HG03354 (cell line): Measurements from ENCODE around the gene SPTSSA.

Source experiments
- ATAC-seq: cut with Tn5 transposase; IDR thresholded peaks from one replicate; pipeline ENCODE4 v1.9.1; 2021; ENCODE audit warnings: mild to moderate bottlenecking; ENCODE audit not compliant: unreplicated experiment, poor library complexity, severe bottlenecking

Gene SPTSSA

DNA sequence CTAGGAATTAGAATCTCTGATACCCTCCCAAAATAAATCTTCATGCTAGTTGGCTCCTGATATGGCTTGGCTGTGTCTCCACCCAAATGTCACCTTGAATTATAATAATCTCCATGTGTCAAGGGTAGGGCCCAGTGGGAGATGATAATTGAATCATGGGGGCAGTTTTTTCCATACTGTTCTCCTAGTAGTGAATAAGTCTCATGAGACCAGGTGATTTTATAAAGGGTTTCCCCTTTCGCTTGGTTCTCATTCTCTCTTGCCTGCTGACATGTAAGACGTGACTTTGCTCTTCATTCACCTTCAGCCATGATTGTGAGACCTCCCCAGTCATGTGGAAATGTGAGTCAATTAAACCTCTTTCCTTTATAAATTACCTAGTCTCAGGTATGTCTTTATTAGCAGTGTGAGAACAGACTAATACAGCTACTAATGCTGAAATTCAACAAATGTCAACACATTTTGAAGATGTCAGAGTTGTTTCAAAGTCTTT lies 12.2 kb upstream of the SPTSSA start:
- no peak for ATAC-seq

DNA sequence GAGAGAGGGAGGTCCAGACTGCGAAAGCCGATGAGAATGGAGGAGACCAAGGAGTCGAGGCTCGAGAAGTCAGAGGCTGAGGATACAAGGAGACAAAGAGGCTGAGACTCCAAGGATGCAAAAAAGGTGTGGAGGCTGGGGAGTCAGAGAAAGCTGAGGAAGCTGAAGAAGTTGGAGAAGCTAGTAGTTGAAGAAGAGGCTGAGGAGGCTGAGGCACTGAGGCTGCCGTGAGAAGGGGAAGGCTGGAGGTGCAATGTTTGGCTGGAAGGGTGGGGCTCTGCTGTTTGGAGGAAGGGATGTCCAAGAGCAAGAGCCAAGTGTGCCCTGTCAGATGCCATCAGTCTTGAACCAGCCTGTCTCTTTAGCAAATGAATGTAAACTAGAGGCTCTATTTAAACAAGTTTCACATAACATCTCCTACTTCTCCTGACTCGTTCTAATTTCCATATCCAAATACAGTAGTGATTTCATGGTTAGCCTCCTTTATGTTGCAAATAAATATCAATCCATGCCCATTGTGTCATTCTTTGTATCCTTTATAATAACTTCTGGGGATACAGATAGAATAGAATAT lies 10.8 kb upstream of the SPTSSA start:
- ATAC-seq = no peak

DNA sequence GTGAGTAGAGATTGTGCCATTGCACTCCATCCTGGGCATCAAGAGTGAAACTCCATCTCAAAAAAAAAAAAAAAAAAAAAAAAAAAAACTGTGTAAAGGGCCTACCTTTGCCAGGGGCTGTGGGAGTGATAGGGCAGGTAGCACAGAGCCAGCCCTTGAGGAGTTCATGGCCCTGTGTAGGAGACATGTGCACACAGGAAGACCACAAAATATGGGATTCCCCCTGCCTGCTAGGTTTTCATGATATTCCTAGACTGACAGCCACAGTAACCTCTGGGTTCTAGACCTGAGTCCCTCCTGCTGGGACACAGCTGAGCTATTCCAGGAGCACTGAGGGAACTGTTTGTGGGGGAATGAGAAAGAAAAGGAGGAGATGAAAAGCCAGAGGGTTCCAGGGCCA lies 8.3 kb upstream of the SPTSSA start:
- no peak for ATAC-seq

DNA sequence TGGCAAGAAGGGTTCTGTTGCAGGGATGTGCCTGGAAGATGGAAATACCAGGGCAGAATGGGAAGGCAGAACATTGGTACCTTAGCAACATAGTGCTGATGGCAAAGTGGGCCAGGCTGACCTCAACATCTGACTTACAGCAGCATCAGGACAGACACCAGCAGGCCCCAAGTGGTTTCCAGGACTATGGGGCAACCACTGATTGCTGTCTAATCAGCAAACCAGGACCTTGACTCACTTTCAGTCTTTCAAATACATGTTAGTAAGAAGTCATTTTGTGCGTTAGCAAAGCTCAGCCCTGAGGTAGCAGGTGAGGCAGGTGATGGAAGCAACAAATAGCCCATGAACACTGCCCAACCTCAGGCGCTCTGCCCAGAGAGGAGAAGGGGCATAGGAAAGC lies 4.7 kb upstream of the SPTSSA start:
- no peak for ATAC-seq

DNA sequence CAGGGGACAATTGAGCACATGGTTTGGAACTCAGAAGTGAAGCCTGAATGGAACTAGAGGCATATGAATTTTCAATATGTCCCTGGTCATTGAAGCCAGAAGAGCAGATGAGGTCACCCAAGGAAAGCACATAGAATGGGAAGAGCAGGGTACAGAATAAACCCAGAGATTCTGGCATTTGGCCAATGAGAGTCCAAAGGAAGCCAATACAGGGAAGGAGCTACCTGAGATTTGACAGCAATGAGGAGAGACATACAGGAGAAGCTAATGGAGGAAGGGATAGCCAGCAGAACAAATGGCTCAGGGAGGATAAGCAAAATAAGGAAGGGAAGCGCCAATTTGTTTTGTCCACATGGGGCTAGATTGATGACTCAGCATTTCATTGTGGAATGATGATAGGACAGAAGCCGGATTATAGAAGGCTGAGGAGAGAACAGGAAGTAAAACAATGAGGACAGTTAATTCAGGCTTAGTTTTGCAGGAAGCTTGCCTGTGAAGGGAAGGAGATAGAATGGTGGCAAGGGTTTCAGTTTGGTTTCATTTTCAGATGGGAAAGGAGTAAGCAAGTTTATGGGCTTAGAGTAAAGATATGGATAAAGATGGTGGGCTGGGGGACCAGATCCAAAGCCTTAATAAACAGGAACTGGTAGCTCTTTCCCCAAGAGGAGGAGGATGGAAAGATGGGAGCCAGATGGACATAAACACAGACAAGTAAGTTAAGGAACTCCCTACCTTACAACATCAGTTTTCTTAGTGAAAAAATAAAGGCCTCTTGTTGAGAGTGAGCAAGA lies 3.2 kb upstream of the SPTSSA start:
- no peak for ATAC-seq

DNA sequence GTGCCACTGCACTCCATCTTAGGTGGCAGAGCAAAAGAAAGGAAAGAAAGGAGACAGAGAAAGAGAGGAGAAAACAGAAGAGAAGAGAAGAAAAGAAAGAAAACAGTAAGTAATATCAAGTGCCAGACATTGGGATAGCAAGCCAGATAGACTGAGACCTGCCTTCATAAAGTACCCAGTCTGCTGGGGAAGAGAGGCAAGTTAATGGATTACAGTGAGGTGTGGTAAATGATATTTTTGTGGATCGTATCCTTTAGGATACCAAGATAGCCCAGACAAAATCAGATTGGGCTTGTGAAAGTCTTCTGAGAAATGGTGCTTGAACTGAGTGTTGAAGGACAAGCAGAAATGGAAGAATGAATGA lies 1.5 kb upstream of the SPTSSA start:
- no peak for ATAC-seq

DNA sequence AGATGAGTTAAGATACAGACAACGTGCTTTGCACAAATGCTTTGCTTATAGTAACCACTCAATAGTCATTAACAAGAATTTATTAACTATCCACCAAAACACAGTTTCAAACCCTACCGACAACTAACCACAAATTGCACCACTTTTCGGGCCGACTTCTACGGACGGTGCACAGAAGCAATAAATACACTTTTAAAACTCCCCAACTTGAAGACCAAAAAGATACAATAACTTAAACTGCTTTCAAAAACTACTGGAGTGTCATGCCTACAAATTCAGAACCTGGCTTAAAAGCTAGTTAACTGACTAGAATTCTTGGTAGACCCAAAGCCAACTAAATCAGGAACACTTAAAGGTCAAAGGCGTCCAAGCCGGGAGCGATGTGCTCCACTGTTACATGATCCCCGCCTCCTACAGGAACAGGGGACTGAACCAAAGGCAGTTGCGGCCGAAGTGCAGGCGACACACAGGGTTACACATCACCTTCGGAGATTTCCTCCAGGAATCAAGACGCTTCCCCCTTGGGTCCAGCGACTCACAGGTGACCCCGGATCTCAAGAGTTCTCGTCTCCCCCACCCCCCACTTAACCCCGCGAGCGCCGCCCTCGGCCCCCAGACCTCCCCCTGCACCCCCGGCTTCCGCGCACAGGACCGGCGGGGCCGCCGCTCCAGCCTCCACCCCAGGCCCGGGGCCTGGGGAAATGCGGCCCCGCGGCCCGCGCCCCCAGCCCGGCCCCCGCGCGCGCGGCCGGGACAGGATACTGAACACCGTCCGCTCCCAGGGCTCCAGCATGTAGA lies 507 bp downstream of the SPTSSA start:
- ATAC-seq = peak; percentile 47

DNA sequence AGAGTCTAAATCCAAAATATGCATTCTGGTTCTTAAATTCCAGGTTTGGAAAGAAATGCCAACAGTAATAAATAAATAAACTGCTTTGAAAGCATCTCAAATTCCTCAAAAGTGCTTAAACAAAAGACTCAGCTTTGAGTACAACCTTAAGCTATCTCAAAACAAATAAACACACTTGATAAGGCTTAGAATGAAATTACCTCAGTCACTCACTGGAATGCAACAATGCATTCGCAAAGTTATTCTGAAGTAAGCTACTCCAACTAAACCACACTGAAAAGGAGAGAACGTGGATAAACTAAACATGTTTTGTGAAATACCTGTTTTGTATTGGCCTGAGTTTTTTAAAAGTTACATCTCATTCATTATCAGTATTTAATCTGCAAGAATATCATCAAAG lies 1.2 kb downstream of the SPTSSA start:
- ATAC-seq = no peak

DNA sequence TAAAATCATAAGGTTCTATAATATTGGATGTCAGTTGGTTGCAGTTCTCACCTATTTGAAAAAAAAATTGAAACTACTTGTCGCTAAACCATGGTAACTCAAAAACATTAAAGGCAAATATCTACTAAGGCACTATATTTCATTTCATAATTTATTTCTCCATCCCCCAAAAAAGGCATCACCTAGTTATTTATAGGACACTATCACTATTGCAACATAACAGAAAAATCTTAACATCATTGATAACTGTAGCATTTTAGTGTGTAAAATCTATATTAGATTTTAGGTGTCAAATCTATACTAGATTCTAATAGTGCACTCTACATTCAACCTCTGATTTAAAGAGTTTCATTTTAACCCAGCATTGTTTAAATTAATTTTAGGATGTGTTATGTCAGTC lies 1.7 kb downstream of the SPTSSA start:
- no peak for ATAC-seq

DNA sequence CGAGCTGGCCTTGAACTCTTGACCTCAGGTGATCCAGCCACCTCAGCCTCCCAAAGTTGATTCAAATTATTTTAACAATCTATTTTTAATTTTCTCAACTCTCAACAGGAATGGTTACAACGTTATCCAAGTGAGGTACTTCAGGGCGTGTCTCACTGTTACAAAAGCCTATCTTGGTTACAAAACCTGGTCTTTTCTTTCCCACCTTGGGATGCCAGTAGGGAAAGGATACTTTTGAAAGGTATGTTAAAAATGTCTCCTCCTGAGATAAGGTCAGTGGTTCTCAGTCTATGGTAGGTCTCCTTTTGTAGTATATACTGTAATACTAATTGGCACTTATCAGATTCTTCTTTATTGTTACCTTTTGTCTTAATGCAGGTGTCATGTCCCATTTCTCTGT lies 4.9 kb downstream of the SPTSSA start:
- no peak for ATAC-seq

DNA sequence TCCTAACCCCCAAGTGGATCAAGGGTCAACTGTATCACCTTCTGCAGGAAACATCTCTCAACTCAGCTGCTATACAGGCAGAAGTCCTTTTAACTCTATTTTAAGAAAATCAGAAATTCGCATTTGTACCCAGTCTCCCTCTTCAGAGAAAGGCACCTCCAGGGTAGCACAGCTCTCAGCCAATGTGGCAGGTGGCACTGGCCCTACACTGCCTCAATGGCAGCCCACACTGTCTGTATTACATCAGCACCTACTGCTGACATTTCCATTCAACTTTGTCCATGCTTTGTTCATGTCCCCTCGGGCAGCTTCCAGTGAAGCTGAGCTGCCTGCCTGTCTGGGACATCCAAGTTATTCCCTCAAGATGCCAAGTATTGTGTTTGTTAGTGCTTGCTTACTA lies 8.8 kb downstream of the SPTSSA start:
- no peak for ATAC-seq

DNA sequence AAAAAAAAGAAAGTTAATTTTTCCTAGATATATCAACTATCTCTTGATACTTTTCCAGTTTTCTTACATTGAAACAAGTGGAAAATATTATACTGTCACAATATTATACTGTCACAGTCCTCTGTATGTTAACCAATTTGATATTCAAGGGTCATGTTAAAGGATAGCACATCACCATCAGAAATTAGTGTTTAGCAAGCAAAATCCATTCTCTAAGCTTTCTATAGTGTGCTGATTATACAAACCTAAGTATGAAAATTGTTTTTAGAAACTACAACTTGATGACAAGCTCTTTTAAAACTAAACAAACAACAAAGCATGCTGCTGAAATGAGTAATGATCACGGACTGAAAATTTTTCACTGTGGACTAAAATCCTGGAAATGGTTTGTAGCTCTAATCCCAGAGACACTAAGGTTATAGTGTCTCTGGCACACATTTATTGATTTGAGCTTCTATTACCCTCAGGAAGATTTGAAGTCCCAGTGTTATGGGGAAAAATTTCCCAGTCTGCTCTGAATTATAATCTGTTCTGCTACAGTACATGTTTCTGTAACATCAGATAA lies 9.7 kb downstream of the SPTSSA start:
- ATAC-seq = no peak

DNA sequence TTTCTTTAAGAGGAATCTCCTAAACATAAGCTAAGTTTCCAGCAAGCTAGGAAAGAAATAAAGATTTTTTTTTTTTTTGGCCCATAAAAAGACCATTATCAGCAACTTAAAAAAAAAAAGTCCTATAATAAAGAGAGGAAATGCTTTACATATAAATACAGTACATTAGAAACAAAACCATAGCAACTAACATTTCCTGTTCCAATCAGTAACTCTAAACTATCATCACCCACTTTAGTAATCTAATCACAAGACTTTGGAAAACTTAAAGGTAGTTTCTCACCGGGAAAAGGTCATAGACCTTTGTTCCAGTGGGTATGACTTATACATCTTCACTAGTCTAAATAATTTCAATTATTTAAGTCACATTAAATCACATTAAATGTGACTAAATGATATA lies 11.1 kb downstream of the SPTSSA start:
- no peak for ATAC-seq

DNA sequence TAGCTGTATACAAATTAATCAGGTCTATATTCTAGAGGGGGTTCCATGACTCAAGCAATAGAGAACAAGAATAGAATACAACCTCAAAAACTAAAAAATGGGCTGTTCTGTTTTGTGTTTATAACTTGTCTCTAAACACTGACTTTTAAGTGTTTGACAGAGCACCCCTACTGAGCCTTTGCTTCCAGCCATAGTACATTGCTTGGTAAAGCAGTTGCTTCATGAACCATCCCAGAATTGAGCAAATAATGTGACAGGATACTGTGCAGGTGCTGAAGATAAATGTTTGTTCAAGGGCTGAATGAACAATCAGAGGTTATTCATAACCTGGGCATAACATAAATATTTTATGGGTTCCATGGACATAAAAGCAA lies 11.5 kb downstream of the SPTSSA start:
- no peak for ATAC-seq

DNA sequence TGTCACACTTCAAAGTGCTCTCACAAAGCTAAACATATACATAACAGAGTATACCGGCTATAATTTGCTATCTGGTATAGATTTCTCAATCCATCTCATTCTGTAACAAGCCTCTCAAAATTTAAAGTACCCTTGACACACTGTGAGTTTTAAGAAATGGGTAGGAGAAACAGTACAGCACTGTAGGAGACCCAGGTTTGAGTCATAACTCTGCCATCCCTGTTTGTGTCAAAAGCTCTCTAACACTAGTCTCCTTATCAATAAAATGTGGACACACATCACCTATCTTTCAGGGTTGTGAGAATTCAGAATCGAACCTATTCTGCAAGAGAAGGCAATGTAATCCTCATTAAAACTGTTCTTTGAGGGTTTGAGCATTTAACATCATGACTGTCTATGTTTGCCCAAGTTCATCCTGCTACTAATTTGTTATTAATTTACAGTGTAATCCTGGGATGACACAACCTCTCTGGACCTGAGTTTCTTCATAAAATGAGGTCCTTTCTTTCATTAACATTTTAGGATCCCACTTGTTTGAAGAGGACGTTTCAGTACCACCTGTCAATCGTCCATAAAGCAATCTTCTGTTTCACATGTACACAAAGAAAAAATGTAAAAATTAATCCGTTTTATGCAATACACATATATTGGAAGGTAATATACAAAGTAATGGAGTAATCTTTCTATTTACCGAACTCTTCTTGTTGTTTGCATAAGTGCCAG lies 12.1 kb downstream of the SPTSSA start:
- no peak for ATAC-seq

DNA sequence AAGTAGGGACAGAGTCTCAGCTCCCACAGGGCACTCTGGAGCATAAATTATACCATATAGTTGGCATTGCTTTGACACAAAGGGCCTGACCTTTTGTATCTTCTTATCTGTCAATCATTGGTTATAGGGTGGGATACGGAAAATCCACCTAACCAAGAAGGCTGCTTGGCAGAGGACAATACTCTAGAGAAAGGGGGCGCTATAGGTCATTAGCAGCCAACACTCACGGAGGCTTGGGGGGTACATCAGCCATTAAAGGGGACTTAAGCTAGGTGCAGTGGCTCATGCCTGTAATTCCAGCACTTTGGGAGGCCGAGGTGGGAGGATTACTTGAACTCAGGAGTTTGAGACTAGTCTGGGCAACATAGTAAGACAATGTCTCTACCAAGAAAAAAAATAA lies 22.9 kb downstream of the SPTSSA start:
- ATAC-seq = no peak

DNA sequence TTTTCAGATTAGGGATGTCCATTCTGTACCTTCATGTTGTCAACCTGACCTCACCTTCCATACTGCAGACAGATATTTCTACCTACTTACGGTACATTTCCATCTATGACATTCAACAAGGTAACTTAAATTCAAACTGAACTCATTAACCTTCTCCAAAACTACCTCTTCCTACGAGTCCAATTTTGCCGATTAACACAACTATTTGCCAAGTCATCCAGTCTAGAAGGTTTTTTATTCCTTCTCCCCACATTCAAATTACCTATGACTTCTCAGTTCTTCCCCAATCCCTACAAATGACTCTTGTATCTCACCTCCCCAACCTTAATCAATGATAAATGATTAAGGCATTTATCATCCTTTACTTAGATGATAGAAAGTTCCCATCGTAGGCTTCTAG lies 23.6 kb downstream of the SPTSSA start:
- ATAC-seq = no peak

DNA sequence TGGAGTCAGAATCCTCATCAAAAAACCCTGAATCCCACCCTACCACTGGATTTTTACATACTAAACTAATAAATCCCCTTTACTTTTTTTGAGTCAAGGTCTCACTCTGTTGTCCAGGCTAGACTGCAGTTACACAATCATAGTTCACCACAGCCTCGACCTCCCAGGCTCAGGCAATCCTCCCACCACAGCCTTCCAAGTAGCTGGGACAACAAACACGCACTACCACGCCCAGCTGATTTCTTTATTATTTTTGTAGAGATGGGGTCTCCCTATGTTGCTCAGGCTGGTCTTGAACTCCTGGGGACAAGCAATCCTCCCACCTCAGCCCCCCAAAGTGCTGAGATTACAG lies 24.3 kb downstream of the SPTSSA start:
- no peak for ATAC-seq

DNA sequence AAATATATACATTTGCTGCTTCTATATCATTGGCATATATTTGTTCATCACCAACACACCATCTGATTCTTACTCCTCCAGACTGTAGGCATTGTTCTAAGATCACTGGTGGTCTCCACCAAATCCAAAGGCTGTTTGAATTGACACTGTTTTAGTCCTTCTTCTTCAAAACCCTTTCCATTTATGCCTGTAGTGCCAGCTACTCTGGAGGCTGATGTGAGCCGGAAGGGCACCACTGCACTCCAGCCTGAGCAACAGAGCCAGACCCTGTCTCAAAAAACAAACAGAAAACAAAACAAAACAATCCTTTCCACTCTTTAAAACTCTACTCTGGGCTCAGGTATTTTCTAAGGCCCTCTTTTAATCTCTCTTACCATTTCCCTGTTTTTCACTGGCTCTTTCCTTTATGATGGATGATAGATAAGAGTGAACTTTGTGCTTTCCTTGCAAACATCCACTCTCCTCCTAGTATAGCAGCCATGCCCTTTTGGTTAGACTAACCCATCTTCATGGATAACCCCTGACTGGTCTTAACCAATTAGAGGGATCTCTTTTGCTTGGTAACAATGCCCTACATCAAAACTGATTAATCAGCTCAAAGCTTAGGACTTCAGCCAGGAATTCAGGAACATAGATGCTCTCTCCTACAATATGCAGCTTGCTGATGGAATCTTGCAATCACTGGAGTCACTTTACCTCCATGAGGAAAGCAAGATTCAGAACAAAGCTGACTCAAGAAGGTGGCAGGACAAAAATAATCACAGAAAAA lies 24.9 kb downstream of the SPTSSA start:
- ATAC-seq = no peak
